LNCAP (cell line): ENCODE results near the gene LYPD8.

Experiments used
- CTCF ChIP-seq: fragments of 450-650 bp; IDR thresholded peaks from 2 replicates; pipeline ENCODE4 v1.5.1; 2017; ENCODE audit warnings: mild to moderate bottlenecking

LYPD8 gene

GRCh38 chr1:248753708-248754280 lies 1.8 kb downstream of the LYPD8 start:
- no peak for TF ChIP-seq CTCF

GRCh38 chr1:248753029-248753594 lies 2.4 kb downstream of the LYPD8 start:
- TF ChIP-seq CTCF, result no peak

GRCh38 chr1:248752161-248753028 lies 3.2 kb downstream of the LYPD8 start:
- no peak for TF ChIP-seq CTCF

- TF ChIP-seq CTCF, result no peak
Observed at GRCh38 chr1:248751635-248752034, 3.9 kb downstream of the LYPD8 start.

GRCh38 chr1:248751142-248751541 lies 4.4 kb downstream of the LYPD8 start:
- no peak for TF ChIP-seq CTCF

GRCh38 chr1:248750496-248750895 lies 5.1 kb downstream of the LYPD8 start:
- no peak for TF ChIP-seq CTCF

- TF ChIP-seq CTCF, result no peak
Observed at GRCh38 chr1:248748211-248748610, 7.3 kb downstream of the LYPD8 start.
